Activated CD8-positive, alpha-beta memory T cell treated with anti-CD3 and anti-CD28 coated beads, Interleukin-2, amount 50 U/mL, for 1 hour (primary cell): Measurements from ENCODE around the gene MSL3.
A peak's percentile ranks its signal among the peaks of the same experiment; 100 is the strongest.

ENCODE experiments used
- DNase-seq: peaks from one replicate; pipeline ENCODE4 v3.0.0-alpha.2; 2020; ENCODE audit errors: extremely low read depth

The MSL3 gene

DNA sequence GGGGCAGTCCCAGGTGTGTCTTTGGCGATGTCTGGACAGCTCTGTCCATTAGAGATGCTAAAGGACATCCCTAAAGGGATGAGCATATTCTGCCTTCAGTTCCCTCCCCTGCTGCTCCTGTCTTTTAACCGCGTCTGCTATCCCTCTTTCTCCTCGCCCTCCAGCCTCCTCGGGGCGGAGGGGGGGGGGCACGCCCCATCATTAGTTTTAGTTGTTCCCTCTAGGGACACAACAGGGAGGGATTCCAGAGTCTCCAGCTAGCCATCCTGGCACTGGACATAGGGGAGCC, 1.1 kb downstream of the MSL3 start:
- no peak for DNase-seq

DNA sequence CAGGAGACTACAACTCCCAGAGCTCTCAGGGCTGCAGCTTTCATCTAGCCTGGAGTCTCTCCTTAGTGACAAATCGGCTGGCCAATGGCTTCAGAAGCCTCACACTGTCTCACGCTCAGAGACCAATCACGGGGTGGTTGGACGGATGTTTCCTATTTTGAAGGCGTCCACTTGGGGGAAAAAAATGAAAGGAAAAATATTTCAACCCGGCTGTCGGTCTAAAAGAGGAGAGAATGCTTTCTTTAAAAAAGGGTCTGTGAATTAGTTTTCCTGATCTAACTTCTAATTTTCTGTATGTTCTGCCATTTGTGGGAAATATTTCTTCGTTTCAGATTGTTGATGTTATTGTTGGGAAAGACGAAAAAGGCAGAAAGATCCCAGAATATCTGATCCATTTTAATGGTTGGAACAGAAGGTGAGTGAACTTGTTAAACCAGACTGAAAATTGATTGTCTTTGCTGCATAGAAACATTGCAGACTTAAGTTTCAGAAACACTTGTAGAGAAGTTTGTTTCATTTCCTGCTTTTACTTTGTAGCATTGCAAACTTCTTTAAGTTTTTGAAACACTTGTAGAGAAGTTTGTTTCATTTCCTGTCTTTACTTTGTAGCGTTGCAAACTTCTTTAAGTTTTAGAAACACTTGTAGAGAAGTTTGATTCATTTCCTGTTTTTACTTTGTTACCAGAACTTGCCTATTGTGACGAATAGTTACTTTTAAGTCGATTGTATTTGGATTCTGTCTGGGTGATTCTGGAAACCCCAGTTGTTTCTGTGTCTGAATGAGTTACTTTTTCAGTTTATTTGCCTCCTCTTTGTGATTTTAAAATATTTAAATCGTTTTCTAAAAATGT, 1.6 kb downstream of the MSL3 start:
- DNase-seq: peak; percentile 40

DNA sequence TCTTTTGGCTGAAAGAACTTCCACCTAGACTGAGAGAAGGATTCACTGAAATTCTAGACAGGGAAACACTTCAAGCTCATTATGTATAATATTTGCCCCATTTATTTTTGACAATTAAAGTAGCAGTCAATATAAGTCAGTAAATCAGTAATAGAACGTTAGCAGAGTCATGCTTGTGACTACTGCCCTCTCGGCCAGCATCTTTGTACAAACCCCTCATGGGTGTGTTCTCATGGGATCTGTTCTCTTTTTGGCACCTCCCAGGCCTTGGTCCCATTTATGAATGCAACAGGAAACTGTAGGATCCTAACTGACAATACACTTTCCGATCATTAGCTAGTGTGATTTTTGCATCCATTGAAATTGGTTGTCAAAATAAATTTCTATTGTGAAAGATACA, 2.9 kb downstream of the MSL3 start:
- no peak for DNase-seq

- DNase-seq: no peak
Observed at GRCh38 chrX:11764602-11765067, 6.6 kb downstream of the MSL3 start.

DNA sequence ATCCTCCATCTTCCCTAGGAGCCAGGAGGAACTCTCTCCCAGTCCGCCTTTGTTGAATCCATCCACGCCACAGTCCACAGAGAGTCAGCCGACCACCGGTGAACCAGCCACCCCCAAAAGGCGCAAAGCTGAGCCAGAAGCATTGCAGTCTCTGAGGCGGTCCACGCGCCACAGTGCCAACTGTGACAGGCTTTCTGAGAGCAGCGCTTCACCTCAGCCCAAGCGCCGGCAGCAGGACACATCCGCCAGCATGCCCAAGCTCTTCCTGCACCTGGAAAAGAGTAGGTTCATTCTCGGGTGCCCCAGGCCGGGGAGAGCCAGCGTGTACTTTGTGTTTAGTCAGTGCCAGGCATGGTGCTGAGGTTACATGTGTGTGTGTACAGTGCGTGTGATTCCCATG, 7.4 kb downstream of the MSL3 start:
- no peak for DNase-seq

- no peak for DNase-seq
Observed at GRCh38 chrX:11766487-11766886, 8.4 kb downstream of the MSL3 start.

DNA sequence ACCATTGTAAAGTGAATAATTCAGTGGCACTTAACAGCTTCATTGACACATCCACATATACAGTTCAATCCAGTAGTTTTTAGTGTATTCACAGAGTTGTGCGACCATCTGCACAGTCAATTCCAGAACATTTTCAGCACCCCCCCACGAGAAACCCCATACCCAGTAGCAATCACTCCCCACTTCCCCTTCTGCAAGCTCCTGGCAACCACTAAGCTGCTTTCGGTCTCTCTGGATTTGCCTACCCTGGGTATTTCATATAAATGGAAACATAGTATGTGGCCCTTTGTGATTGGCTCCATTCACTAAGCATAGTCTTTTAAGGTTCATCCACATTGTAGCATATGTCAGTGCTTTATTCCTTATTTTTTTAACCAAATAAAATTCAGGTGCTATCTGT, 10.0 kb downstream of the MSL3 start:
- DNase-seq: no peak

- peak; percentile 36 for DNase-seq
Observed at GRCh38 chrX:11770320-11770719, 12.3 kb downstream of the MSL3 start.

- DNase-seq: no peak
Observed at GRCh38 chrX:11778230-11778629, 20.2 kb downstream of the MSL3 start.

DNA sequence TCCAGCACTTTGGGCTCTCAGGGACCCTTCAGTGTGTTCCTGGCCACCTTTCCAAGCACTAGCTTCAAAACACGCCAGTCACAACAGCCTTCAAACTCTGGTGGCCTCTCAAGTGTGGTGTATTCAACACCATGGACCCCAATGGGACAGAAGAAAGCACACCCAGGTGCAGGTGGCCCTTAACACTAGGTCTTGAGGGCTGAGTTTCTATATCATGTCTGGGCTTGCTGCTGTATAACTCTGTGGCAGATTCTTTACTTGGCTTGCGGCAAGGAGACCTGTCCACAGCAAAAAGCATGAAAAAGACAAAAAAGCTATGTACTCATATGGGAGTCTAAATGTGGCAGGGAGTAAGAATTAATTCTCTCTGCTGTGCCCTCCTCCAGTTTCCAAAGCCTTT, 23.1 kb downstream of the MSL3 start:
- no peak for DNase-seq

- no peak for DNase-seq
Observed at GRCh38 chrX:11781734-11782370, 23.8 kb downstream of the MSL3 start.

DNA sequence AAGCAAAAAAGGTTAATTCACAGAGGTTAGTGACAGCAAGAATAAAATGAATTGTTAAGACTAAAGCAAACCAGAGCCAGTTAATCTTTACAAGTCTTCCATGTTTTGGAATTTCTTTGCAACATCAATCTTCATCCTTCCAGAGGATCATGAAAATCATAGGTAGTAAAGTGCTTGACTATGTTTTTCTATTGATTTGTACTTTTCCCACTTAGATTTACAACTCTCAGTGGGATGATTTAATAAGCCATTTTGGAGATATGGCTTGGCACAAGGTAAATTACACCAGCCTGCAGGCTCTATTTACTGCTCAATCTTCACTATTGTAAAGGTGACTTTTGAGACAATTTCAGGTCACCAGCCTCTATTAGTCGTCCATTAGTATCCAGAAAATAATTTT, 26.5 kb downstream of the MSL3 start:
- no peak for DNase-seq

DNA sequence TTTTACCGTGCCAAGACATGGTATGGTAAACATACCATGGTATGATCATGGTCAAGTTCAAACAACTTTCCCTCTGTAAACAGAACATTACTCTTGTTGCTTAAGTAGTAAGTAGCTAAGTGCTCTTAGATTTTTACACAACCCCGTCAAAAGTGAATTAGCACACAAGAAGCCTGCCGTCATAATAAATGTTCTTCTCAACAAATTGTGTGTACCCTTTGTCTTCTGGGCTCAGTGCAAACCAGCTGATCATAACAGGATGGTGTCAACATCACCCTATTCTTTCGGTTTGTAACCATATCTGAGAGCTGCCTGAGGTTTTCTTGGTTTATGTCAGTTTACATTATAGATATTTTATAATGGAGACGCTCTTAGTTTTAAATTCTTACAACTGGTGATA, 28.8 kb downstream of the MSL3 start:
- DNase-seq: no peak

- DNase-seq: peak; percentile 50
Observed at GRCh38 chrX:11787564-11787963, 29.5 kb downstream of the MSL3 start.

DNA sequence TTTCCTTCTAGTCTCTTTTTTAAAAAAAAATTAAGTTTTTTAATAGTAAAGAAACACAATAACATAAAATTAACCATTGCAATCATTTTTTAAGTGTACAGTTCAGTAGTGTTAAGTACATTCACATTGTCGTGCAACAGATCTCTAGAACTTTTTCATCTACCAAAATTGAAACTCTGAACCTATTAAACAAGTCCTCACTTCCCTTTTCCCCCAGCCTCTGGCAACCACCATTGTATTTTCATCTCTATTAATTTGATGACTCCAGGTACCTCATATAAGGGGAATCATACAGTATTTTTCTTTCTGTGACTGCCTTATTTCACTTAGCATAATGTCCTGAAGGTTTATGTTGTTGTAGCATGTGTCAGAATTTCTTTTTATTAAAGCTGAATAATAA, 31.8 kb downstream of the MSL3 start:
- DNase-seq: no peak

DNA sequence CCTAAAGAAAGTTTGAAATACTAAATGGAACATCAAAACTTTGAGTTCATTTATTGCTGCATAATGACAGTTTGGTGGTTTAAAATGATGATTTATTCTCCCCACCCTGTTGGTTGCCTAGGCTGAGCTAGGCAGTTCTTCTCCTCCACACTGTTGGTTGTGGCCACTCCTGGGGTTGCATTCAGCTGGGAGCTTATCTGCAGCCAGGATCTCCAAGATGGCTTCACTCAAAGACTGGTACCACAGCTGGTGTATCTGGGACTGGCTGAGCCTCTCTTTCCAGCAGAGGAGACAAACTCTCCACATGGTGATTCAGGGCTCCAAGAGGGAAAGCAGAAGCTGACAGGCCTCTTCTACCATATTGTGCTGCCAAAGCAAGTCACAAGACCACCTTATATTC, 33.1 kb downstream of the MSL3 start:
- DNase-seq: no peak

GRCh38 chrX:11791537-11791936, 33.5 kb downstream of the MSL3 start:
- no peak for DNase-seq

DNA sequence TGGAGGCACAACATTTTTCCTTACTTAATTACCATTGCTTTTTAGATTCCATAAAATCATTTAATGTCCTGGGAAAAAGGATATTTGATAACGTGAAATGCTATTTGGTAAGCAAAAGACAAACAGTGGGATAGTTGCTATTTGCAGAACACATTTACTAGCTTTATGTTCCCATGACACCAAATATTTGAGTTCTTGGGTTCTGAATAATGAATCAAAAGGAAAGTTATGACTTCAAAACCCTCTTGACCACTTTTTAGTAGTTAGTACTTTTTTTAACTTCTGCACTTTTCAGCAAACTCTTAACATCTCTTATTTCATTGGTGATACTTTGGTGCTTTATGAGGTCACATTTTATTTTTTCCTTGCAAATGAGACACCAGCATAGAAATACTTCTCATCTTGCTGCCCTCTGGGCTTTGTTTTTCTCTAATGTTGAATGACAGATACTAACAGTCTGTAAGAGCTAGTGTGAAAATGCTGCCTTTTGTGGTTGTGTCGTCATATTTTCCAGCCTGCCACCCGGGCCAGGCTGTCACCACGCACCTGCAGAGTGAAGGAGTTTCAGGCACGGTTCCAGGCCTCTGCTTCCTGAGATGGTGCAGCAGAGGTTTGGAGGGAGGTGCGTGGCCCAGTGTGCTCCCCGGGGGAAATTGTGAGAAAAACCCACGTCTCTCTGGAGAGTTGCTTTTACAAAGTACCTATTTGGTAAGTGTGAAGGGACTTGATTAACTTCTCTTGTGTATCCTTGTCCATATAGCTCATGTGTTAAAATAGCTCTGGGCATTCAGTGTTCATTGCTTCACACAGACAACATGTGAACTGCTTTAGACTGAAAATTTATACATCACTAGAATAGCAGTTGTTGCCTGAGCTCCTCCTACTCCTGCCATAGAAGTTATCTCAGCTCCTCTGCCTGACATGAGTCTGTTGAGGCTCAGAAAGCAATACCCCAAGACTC, 34.7 kb downstream of the MSL3 start:
- peak; percentile 62 for DNase-seq

- DNase-seq: no peak
Observed at GRCh38 chrX:11793734-11794133, 35.7 kb downstream of the MSL3 start.

DNA sequence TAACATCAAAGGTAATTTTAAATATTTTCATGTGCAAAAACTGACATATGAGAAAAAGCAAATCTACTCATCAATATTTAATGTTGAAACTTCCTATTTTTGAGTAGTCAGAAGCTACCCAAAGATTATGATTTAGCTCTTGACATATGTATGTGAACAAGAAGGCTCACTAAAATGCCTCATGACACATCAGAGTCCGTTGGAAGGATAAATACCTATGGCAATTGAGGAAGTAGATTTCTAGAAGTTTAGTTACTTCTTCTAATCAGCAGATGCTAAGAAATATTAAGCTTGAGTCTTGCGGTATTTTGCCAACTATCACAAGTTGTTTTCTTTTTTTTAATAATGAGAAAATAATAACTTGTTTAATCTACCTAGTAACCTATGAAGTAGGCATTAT, 55.3 kb downstream of the MSL3 start:
- no peak for DNase-seq
